ENCODE data around the gene FHL2. TPM values are rescaled to one million over a fixed set of nuclear protein-coding genes. Genes with fewer than 3 reads are reported as not detected.

FHL2 gene
- total and polyA plus RNA-seq, 2 donors (not counting 3 experiments of a cell fraction or from before 2014, with no cell fraction given) = 197 to 491 TPM

DNA sequence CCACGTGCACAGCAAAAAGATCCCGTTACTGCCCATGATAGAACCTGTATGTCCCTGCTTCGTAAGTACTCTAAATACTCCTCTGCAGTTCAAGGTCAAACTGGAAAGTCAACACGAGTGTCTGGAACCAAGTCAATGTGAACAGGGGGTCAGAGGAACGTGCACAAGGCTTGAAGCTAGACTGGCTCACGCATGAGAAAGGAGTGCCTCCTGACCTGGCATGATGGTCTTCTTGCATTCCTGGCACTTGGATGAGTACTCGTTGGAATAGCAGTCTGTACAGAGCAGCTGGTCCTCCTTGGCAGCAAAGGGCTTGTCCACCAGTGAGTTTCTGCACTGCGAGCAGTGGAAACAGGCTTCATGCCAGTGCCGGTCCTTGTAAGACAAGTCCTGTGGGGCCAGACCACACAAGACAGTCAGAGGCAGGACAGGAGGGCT lies 25.5 kb downstream of the FHL2 start:
- dilution Hi-C loops (cut with MboI; ENCODE audit: extremely low pct_ligation_motif_present, low sequenced_read_pairs) = no loop called here
- POLR2A ChIA-PET = no interaction called here
- no peak for FAIRE-seq

DNA sequence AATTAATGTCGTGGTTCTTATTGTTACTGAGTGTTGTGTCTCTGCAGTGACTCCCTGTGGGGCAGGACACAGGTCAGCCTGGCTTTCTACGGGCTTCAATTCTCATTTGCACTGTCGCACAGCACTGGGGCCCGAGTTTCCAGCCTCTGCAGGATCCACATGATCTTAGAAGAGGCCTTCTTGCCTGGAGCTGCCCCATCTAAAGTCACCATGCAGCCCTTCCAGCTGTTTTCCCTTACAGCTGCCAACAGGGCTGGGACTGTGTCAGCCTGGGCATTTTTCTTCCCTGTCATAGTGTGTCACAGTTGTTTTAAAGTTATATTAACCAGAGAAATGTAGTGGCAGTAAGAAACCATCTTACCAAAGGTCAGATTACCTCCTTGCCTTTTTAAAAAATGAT lies 27.0 kb downstream of the FHL2 start:
- POLR2A ChIA-PET = no interaction called here
- Histone ChIP-seq H4K20me1 (replicated peaks; ENCODE audit: control insufficient read depth, extremely low read depth, insufficient read depth, low read length) (no peaks in the 10 kb centered on the region), H3K27ac (ENCODE audit: insufficient read depth, low read depth, low read length) (peak overlapping the region; percentile 29), H3K79me2 (ENCODE audit: control insufficient read depth, insufficient read depth, low read length) (peaks cover 88% of the 10 kb centered on the region), H3K9me3 (replicated peaks; ENCODE audit: control insufficient read depth, insufficient read depth, low read length) (no peaks in the 10 kb centered on the region), H3K4me1 (ENCODE audit: control insufficient read depth, extremely low read depth, insufficient read depth, low read length) (peaks cover 42% of the 10 kb centered on the region), H3K4me3 (replicated peaks in 1 of 3; ENCODE audit: insufficient read depth in 1 of 3, low read depth in 1 of 3, low read length in 3 of 3) (no peak overlapping the region), H2AFZ (ENCODE audit: low read depth, low read length) (no peak overlapping the region), H3K9ac (replicated peaks; ENCODE audit: extremely low read depth, insufficient read depth, low read length) (no peak overlapping the region), H3K9me1 (replicated peaks; ENCODE audit: control insufficient read depth, extremely low read depth, insufficient read depth, low read length) (no peaks in the 10 kb centered on the region), H3K4me2 (ENCODE audit: insufficient read depth, low read length) (no peak overlapping the region), H3K36me3 (ENCODE audit: control insufficient read depth in 2 of 2, extremely low read depth in 1 of 2, insufficient read depth in 2 of 2, low read length in 2 of 2) (peaks cover 66 to 68% of the 10 kb centered on the region in 2 experiments), H3K27me3 (ENCODE audit: control insufficient read depth in 2 of 2, insufficient read depth in 2 of 2, low read length in 2 of 2) (no peaks in the 10 kb centered on the region)
- intact Hi-C loops (cut with micrococcal nuclease) = no loop called here
- dilution Hi-C loops (cut with MboI; ENCODE audit: extremely low pct_ligation_motif_present, low sequenced_read_pairs) = no loop called here
- BruUV-seq (replicated peaks) = no TSS peak
- CTCF ChIA-PET = interaction anchor here (1.8 to 2.8 kb wide), 3 partner anchors 35 to 149 kb away, joined by 3 to 17 read pairs (median 10); no protein-coding TSS in a partner anchor
- peak; percentile 12 for DNase-seq (ENCODE audit: low read depth, low spot score)
- FAIRE-seq = no peak
- TF ChIP-seq FOS (IDR thresholded peaks at IDR 0.05; ENCODE audit: borderline replicate concordance, insufficient read depth, low read length) = no peak
- TF ChIP-seq EZH2 (IDR thresholded peaks at IDR 0.05; ENCODE audit: borderline replicate concordance, low read depth, low read length, severe bottlenecking) = no peak
- no peak for TF ChIP-seq MAX (IDR thresholded peaks at IDR 0.05; ENCODE audit: insufficient read depth, insufficient read length)
- no peak for TF ChIP-seq POLR2A (IDR thresholded peaks at IDR 0.05; ENCODE audit: low read depth, low read length)
- TF ChIP-seq, protein P1, sequence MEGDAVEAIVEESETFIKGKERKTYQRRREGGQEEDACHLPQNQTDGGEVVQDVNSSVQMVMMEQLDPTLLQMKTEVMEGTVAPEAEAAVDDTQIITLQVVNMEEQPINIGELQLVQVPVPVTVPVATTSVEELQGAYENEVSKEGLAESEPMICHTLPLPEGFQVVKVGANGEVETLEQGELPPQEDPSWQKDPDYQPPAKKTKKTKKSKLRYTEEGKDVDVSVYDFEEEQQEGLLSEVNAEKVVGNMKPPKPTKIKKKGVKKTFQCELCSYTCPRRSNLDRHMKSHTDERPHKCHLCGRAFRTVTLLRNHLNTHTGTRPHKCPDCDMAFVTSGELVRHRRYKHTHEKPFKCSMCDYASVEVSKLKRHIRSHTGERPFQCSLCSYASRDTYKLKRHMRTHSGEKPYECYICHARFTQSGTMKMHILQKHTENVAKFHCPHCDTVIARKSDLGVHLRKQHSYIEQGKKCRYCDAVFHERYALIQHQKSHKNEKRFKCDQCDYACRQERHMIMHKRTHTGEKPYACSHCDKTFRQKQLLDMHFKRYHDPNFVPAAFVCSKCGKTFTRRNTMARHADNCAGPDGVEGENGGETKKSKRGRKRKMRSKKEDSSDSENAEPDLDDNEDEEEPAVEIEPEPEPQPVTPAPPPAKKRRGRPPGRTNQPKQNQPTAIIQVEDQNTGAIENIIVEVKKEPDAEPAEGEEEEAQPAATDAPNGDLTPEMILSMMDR (IDR thresholded peaks at IDR 0.05; ENCODE audit: extremely low read depth in 1 of 2, insufficient read depth in 1 of 2, low read depth in 1 of 2, low read length in 2 of 2) = no peak
- no peak for TF ChIP-seq GATA2 (IDR thresholded peaks at IDR 0.05; ENCODE audit: insufficient read depth, insufficient read length, low read depth, low read length)
- no peak for TF ChIP-seq POLR2AphosphoS5 (IDR thresholded peaks at IDR 0.05; ENCODE audit: insufficient read depth, low read depth, low read length)
- TF ChIP-seq JUN (IDR thresholded peaks at IDR 0.05; ENCODE audit: borderline replicate concordance, insufficient read depth, insufficient read length, low read depth) = no peak
- no peak for TF ChIP-seq MYC (IDR thresholded peaks at IDR 0.05; ENCODE audit: low read depth, low read length)

More for the DNA sequence above, 25.5 kb downstream of the FHL2 start:
- CTCF ChIA-PET = no interaction called here
- no peak overlapping the region for H3K4me3 ChIP-seq (replicated peaks in 1 of 3; ENCODE audit: insufficient read depth in 1 of 3, low read depth in 1 of 3, low read length in 3 of 3)
- H3K27ac ChIP-seq (ENCODE audit: insufficient read depth, low read depth, low read length) = peak overlapping the region; percentile 1
- intact Hi-C loops (cut with micrococcal nuclease) = no loop called here
- H3K4me1 ChIP-seq (ENCODE audit: control insufficient read depth, extremely low read depth, insufficient read depth, low read length) = peaks cover 56% of the 10 kb centered on the region
- no peaks in the 10 kb centered on the region for H3K27me3 ChIP-seq (ENCODE audit: control insufficient read depth in 2 of 2, insufficient read depth in 2 of 2, low read length in 2 of 2)
- H4K20me1 ChIP-seq (replicated peaks; ENCODE audit: control insufficient read depth, extremely low read depth, insufficient read depth, low read length) = no peaks in the 10 kb centered on the region
- peaks cover 90% of the 10 kb centered on the region for H3K79me2 ChIP-seq (ENCODE audit: control insufficient read depth, insufficient read depth, low read length)
- H2AFZ ChIP-seq (ENCODE audit: low read depth, low read length) = no peak overlapping the region
- H3K4me2 ChIP-seq (ENCODE audit: insufficient read depth, low read length) = no peak overlapping the region
- no peak overlapping the region for H3K9ac ChIP-seq (replicated peaks; ENCODE audit: extremely low read depth, insufficient read depth, low read length)
- TF ChIP-seq GATA2 (IDR thresholded peaks at IDR 0.05; ENCODE audit: insufficient read depth, insufficient read length, low read depth, low read length) = no peak
- no peak for TF ChIP-seq FOS (IDR thresholded peaks at IDR 0.05; ENCODE audit: borderline replicate concordance, insufficient read depth, low read length)
- TF ChIP-seq MYC (IDR thresholded peaks at IDR 0.05; ENCODE audit: low read depth, low read length) = no peak
- TF ChIP-seq POLR2AphosphoS5 (IDR thresholded peaks at IDR 0.05; ENCODE audit: insufficient read depth, low read depth, low read length) = no peak
- H3K9me3 ChIP-seq (replicated peaks; ENCODE audit: control insufficient read depth, insufficient read depth, low read length) = no peaks in the 10 kb centered on the region
- BruUV-seq (replicated peaks) = no TSS peak
- no peaks in the 10 kb centered on the region for H3K9me1 ChIP-seq (replicated peaks; ENCODE audit: control insufficient read depth, extremely low read depth, insufficient read depth, low read length)
- H3K36me3 ChIP-seq (ENCODE audit: control insufficient read depth in 2 of 2, extremely low read depth in 1 of 2, insufficient read depth in 2 of 2, low read length in 2 of 2) = peaks cover 57 to 62% of the 10 kb centered on the region in 2 experiments
- DNase-seq (ENCODE audit: low read depth, low spot score) = no peak

Measured in endothelial cell of umbilical vein (primary cell).